GM23338 (cell line): Measurements from ENCODE around the gene PROC. TPM values are rescaled to one million over a fixed set of nuclear protein-coding genes. Genes with fewer than 3 reads are reported as not detected.

ENCODE experiments used
- ATAC-seq: fragments of 200-7000 bp; cut with Tn5 transposase; 3 replicates; pipeline ENCODE4 v1.9.1; 2020
- DNase-seq: peaks from one replicate; pipeline ENCODE4 v3.0.0-alpha.2; 2015; ENCODE audit warnings: low spot score
- H2AFZ ChIP-seq: fragments of 200-600 bp; sonication (generic); 2 replicates; pipeline ENCODE4 v1.8.0; 2016; ENCODE audit warnings: antibody characterized with exemption, mild to moderate bottlenecking, moderate library complexity
- H3F3A ChIP-seq: fragments of 200-600 bp; sonication (generic); replicated peaks from 2 replicates; pipeline ENCODE4 v1.8.0; 2017; ENCODE audit warnings: antibody characterized with exemption, mixed run types, low read depth
- H3K27ac ChIP-seq: fragments of 200-600 bp; sonication (generic); 2 replicates; pipeline ENCODE4 v1.6.1; 2016; ENCODE audit warnings: low read depth
- H3K27me3 ChIP-seq: fragments of 200-600 bp; sonication (generic); 2 replicates; pipeline ENCODE4 v1.8.0; 2016; ENCODE audit warnings: mild to moderate bottlenecking, mixed run types, moderate library complexity; ENCODE audit not compliant: insufficient read depth
- H3K36me3 ChIP-seq: fragments of 200-600 bp; sonication (generic); 2 replicates; pipeline ENCODE4 v1.8.0; 2016; ENCODE audit warnings: mild to moderate bottlenecking; ENCODE audit not compliant: insufficient read depth
- H3K4me1 ChIP-seq: fragments of 200-600 bp; sonication (generic); 2 replicates; pipeline ENCODE4 v1.8.0; 2016; ENCODE audit warnings: mild to moderate bottlenecking, moderate library complexity; ENCODE audit not compliant: insufficient read depth
- H3K4me2 ChIP-seq: fragments of 200-600 bp; sonication (generic); 2 replicates; pipeline ENCODE4 v1.7.1; 2017; ENCODE audit warnings: mixed run types
- H3K4me3 ChIP-seq: fragments of 200-600 bp; sonication (generic); 2 replicates; pipeline ENCODE4 v1.6.1; 2016; ENCODE audit warnings: mixed run types
- H3K79me2 ChIP-seq: fragments of 200-600 bp; sonication (generic); replicated peaks from 2 replicates; pipeline ENCODE4 v1.8.0; 2017; ENCODE audit warnings: mild to moderate bottlenecking; ENCODE audit not compliant: insufficient read depth
- H3K9me2 ChIP-seq: fragments of 200-600 bp; sonication (generic); 2 replicates; pipeline ENCODE4 v1.8.0; 2017; ENCODE audit not compliant: insufficient read depth
- H4K20me1 ChIP-seq: fragments of 200-600 bp; sonication (generic); replicated peaks from 2 replicates; pipeline ENCODE4 v1.8.0; 2017; ENCODE audit warnings: mild to moderate bottlenecking; ENCODE audit not compliant: insufficient read depth
- H3K27ac Mint-ChIP-seq: 2 replicates; pipeline ENCODE4 v1.8.0; 2020; ENCODE audit warnings: inconsistent platforms, mild to moderate bottlenecking, moderate library complexity, mixed read lengths
- H3K27me3 Mint-ChIP-seq: 3 replicates; pipeline ENCODE4 v1.8.0; 2022; ENCODE audit warnings: low read depth, mild to moderate bottlenecking, moderate library complexity, mixed read lengths, inconsistent platforms; ENCODE audit not compliant: insufficient read depth, poor library complexity
- H3K36me3 Mint-ChIP-seq: 3 replicates; pipeline ENCODE4 v1.8.0; 2021; ENCODE audit warnings: low read depth, mild to moderate bottlenecking, inconsistent platforms, moderate library complexity, mixed read lengths
- H3K4me1 Mint-ChIP-seq: 3 replicates; pipeline ENCODE4 v1.8.0; 2020; ENCODE audit warnings: mild to moderate bottlenecking, inconsistent platforms, mixed read lengths
- H3K4me3 Mint-ChIP-seq: 3 replicates; pipeline ENCODE4 v1.8.0; 2021; ENCODE audit warnings: moderate library complexity, mild to moderate bottlenecking, inconsistent platforms, mixed read lengths
- H3K9me3 Mint-ChIP-seq: 3 replicates; pipeline ENCODE4 v1.8.0; 2020; ENCODE audit warnings: moderate library complexity, mild to moderate bottlenecking, inconsistent platforms, mixed read lengths
- CREB1 ChIP-seq: fragments of 250-450 bp; sonication (Bioruptor Pico); IDR thresholded peaks from 2 replicates; pipeline ENCODE4 v1.5.0; 2020; ENCODE audit warnings: low read depth, mild to moderate bottlenecking, moderate library complexity
- EZH2 ChIP-seq: fragments of 200-600 bp; sonication (generic); IDR thresholded peaks from one replicate; pipeline ENCODE4 v1.8.0; 2017; ENCODE audit warnings: antibody characterized with exemption, mild to moderate bottlenecking, low read depth; ENCODE audit not compliant: unreplicated experiment
- EZH2phosphoT487 ChIP-seq: fragments of 200-600 bp; sonication (generic); IDR thresholded peaks from one replicate; pipeline ENCODE4 v1.8.1; 2018; ENCODE audit warnings: antibody characterized with exemption; ENCODE audit not compliant: unreplicated experiment
- JUNB ChIP-seq: IDR thresholded peaks from one replicate; pipeline ENCODE4 v1.6.1; 2016; ENCODE audit warnings: antibody characterized with exemption; ENCODE audit not compliant: unreplicated experiment
- NANOG ChIP-seq: IDR thresholded peaks from 2 replicates; pipeline ENCODE4 v1.6.1; 2016; ENCODE audit warnings: antibody characterized with exemption, borderline replicate concordance
- POLR2AphosphoS5 ChIP-seq: IDR thresholded peaks from 2 replicates; pipeline ENCODE4 v1.6.1; 2016; ENCODE audit warnings: antibody characterized with exemption, low read depth
- STAT1 ChIP-seq: IDR thresholded peaks from one replicate; pipeline ENCODE4 v1.6.1; 2016; ENCODE audit warnings: antibody characterized with exemption; ENCODE audit not compliant: unreplicated experiment
- ZNF331 ChIP-seq: fragments of 250-450 bp; sonication (Bioruptor Pico); IDR thresholded peaks from 2 replicates; pipeline ENCODE4 v1.5.0; 2020; ENCODE audit warnings: low read depth, mild to moderate bottlenecking, moderate library complexity
- polyA plus RNA-seq: library from polyadenylated mRNA; unstranded; fragments of >200 nt; fragmentation: Nextera tagmentation; extraction: Ambion mirVana; gene quantifications from 2 replicates; pipeline ENCODE4 v1.2.1, GENCODE V29; 2016
- total RNA-seq: library from RNA; depleted of rRNA; stranded (reverse); fragments of >200 nt; shearing (Covaris generic); gene quantifications from 2 replicates; pipeline ENCODE4 v1.2.3, GENCODE V29; 2014
- TF ChIP-seq, protein P1 (sequence below): IDR thresholded peaks from one replicate; pipeline ENCODE4 v1.6.1; 2018; ENCODE audit warnings: antibody characterized with exemption; ENCODE audit not compliant: unreplicated experiment
- TF ChIP-seq, protein P2 (sequence below): IDR thresholded peaks from 2 replicates; pipeline ENCODE4 v1.6.1; 2016; ENCODE audit warnings: antibody characterized with exemption

Gene PROC
- total and polyA plus RNA-seq, 2 experiments from 2014 or later, result 1.7 to 2.4 TPM

DNA sequence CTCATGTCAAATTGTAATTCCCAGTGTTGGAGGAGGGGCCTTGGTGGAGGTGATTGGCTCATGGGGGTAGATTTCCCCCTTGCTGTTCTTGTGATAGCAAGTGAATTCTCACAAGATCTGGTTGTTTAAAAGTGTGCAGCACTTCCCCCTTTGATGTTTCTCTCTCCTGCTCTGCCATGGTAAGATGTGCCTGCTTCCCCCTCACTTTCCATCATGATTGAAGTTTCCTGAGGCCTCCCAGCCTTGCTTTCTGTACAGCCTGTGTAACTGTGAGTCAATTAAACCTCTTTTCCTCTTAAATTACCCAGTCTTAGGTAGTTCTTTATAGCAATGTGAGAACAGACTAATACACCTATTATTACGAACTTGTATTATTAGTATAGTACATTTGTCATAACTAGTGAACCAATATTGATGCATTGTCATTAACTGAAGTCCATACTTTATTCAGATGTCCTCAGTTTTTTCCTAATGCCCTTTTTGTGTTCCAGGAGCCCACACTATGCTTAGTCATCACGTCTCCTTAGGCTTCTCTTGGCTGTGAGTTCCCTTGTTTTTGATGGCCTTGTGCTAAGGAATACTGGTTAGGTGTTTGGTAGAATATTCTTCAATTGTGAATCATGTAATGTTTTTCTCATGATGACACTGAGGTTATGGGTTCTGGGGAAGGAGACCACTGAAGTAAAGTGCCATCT, 25.9 kb upstream of the PROC start:
- Histone ChIP-seq H3K36me3 (no peaks in the 10 kb centered on the region; the same call in 1 of the 2 replicates), H3K9me2 (no peaks in the 10 kb centered on the region), H2AFZ (no peak overlapping the region), H3K4me2 (no peak overlapping the region), H3K79me2 (no peaks in the 10 kb centered on the region), H3K27ac (no peak overlapping the region), H3K4me1 (peaks cover 10% of the 10 kb centered on the region), H3F3A (0 out of 2 replicates have a peak, but pooled peaks cover 4% of the 10 kb centered on the region), H4K20me1 (no peaks in the 10 kb centered on the region), H3K4me3 (no peak overlapping the region), H3K27me3 (no peaks in the 10 kb centered on the region)
- TF ChIP-seq EZH2 (no peak), CREB1 (CRISPR knock-in tag) (no peak), NANOG (no peak), ZNF331 (CRISPR knock-in tag) (no peak), JUNB (no peak)
- TF ChIP-seq, protein P1, sequence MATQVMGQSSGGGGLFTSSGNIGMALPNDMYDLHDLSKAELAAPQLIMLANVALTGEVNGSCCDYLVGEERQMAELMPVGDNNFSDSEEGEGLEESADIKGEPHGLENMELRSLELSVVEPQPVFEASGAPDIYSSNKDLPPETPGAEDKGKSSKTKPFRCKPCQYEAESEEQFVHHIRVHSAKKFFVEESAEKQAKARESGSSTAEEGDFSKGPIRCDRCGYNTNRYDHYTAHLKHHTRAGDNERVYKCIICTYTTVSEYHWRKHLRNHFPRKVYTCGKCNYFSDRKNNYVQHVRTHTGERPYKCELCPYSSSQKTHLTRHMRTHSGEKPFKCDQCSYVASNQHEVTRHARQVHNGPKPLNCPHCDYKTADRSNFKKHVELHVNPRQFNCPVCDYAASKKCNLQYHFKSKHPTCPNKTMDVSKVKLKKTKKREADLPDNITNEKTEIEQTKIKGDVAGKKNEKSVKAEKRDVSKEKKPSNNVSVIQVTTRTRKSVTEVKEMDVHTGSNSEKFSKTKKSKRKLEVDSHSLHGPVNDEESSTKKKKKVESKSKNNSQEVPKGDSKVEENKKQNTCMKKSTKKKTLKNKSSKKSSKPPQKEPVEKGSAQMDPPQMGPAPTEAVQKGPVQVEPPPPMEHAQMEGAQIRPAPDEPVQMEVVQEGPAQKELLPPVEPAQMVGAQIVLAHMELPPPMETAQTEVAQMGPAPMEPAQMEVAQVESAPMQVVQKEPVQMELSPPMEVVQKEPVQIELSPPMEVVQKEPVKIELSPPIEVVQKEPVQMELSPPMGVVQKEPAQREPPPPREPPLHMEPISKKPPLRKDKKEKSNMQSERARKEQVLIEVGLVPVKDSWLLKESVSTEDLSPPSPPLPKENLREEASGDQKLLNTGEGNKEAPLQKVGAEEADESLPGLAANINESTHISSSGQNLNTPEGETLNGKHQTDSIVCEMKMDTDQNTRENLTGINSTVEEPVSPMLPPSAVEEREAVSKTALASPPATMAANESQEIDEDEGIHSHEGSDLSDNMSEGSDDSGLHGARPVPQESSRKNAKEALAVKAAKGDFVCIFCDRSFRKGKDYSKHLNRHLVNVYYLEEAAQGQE, result no peak
- peaks cover 7% of the 10 kb centered on the region for H3K36me3 Mint-ChIP-seq
- DNase-seq, result no peak
- peaks cover 4% of the 10 kb centered on the region; the same call in 1 of the 3 replicates for H3K9me3 Mint-ChIP-seq
- no peak overlapping the region for H3K4me3 Mint-ChIP-seq
- peaks cover 11% of the 10 kb centered on the region for H3K4me1 Mint-ChIP-seq
- H3K27ac Mint-ChIP-seq, result no peak overlapping the region
- peaks cover 4% of the 10 kb centered on the region for H3K27me3 Mint-ChIP-seq
- ATAC-seq, result no peak

DNA sequence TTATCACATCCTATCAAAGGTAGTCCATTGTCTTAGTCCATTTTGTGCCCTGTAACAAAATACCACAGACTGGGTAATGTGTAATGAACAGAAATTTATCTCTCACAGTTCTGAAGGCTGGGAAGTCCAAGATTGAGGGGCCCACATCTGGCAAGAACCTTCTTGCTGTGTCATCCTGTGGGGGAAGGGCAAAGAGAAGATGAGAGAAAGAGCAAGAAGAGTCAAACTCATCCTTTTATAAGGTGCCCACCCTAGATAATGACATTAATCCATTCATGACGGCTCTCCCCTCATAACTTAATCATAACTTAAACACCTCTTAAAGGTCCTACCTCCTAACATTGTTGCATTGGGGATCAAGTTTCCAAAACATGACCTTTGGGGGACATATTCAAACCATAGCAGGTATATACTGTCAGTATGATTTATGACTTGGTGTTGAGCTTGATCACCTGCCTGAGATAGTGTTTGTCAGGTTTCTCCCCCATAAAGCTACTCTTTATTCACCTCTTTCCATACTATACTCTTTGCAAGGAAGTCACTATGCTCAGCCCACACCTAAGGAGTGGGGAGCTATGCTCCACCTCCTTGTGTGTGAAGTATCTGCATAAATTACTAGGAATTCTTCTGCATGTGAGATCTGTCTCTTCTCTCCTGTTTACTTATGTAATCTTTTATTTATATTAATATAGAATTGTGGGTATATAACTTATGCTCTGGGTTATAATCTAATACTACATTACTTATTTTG, 25.2 kb upstream of the PROC start:
- Mint-ChIP-seq H3K4me3 (no peak overlapping the region), H3K27ac (no peak overlapping the region), H3K4me1 (peaks cover 11% of the 10 kb centered on the region), H3K9me3 (peaks cover 4% of the 10 kb centered on the region; the same call in 1 of the 3 replicates), H3K27me3 (peaks cover 7% of the 10 kb centered on the region), H3K36me3 (peaks cover 7% of the 10 kb centered on the region)
- TF ChIP-seq EZH2, result no peak
- no peak for TF ChIP-seq JUNB
- no peak for TF ChIP-seq POLR2AphosphoS5
- no peak for TF ChIP-seq STAT1
- TF ChIP-seq, protein P2, sequence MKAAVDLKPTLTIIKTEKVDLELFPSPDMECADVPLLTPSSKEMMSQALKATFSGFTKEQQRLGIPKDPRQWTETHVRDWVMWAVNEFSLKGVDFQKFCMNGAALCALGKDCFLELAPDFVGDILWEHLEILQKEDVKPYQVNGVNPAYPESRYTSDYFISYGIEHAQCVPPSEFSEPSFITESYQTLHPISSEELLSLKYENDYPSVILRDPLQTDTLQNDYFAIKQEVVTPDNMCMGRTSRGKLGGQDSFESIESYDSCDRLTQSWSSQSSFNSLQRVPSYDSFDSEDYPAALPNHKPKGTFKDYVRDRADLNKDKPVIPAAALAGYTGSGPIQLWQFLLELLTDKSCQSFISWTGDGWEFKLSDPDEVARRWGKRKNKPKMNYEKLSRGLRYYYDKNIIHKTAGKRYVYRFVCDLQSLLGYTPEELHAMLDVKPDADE, result no peak
- TF ChIP-seq EZH2phosphoT487, result no peak
- TF ChIP-seq NANOG, result no peak
- no peak overlapping the region for H3K27ac ChIP-seq
- H3K79me2 ChIP-seq, result no peaks in the 10 kb centered on the region
- H3K27me3 ChIP-seq, result no peaks in the 10 kb centered on the region
- peaks cover 10% of the 10 kb centered on the region for H3K4me1 ChIP-seq
- no peaks in the 10 kb centered on the region for H4K20me1 ChIP-seq
- no peak for DNase-seq
- H3K4me2 ChIP-seq, result no peak overlapping the region
- H3K4me3 ChIP-seq, result no peak overlapping the region
- no peak for ATAC-seq
- 0 out of 2 replicates have a peak, but pooled peaks cover 4% of the 10 kb centered on the region for H3F3A ChIP-seq
- H2AFZ ChIP-seq, result no peak overlapping the region
- H3K36me3 ChIP-seq, result no peaks in the 10 kb centered on the region; the same call in 1 of the 2 replicates
- H3K9me2 ChIP-seq, result no peaks in the 10 kb centered on the region
